Activated naive CD4-positive, alpha-beta T cell treated with anti-CD3 and anti-CD28 coated beads, Interleukin-2, amount 50 U/mL, for 24 hours (primary cell): Measurements from ENCODE around the gene PDGFD.

Experiments
- H3K27ac Mint-ChIP-seq: one replicate; pipeline ENCODE4 v1.8.0; 2021; ENCODE audit warnings: mild to moderate bottlenecking, mixed read lengths
- H3K27me3 Mint-ChIP-seq: one replicate; pipeline ENCODE4 v1.8.0; 2021; ENCODE audit warnings: mixed read lengths
- H3K36me3 Mint-ChIP-seq: one replicate; pipeline ENCODE4 v1.8.0; 2021; ENCODE audit warnings: mixed read lengths
- H3K4me1 Mint-ChIP-seq: one replicate; pipeline ENCODE4 v1.8.0; 2021; ENCODE audit warnings: mixed read lengths
- H3K4me3 Mint-ChIP-seq: one replicate; pipeline ENCODE4 v1.8.0; 2021; ENCODE audit warnings: mild to moderate bottlenecking, mixed read lengths
- H3K9me3 Mint-ChIP-seq: one replicate; pipeline ENCODE4 v1.8.0; 2021; ENCODE audit warnings: mixed read lengths

PDGFD gene

GRCh38 chr11:104122011-104122635 lies 41.8 kb downstream of the PDGFD start:
- Mint-ChIP-seq H3K27ac (no peak overlapping the region), H3K27me3 (no peaks in the 10 kb centered on the region), H3K9me3 (no peaks in the 10 kb centered on the region), H3K4me3 (no peak overlapping the region), H3K36me3 (no peaks in the 10 kb centered on the region), H3K4me1 (no peaks in the 10 kb centered on the region)

GRCh38 chr11:104120493-104121137 lies 43.3 kb downstream of the PDGFD start:
- Mint-ChIP-seq H3K36me3 (no peaks in the 10 kb centered on the region), H3K9me3 (no peaks in the 10 kb centered on the region), H3K27me3 (no peaks in the 10 kb centered on the region), H3K4me1 (no peaks in the 10 kb centered on the region), H3K4me3 (no peak overlapping the region), H3K27ac (no peak overlapping the region)

GRCh38 chr11:104118105-104118744 lies 45.7 kb downstream of the PDGFD start:
- H3K4me1 Mint-ChIP-seq, result no peaks in the 10 kb centered on the region
- H3K27ac Mint-ChIP-seq, result no peak overlapping the region
- H3K36me3 Mint-ChIP-seq, result no peaks in the 10 kb centered on the region
- peaks cover 5% of the 10 kb centered on the region for H3K9me3 Mint-ChIP-seq
- no peak overlapping the region for H3K4me3 Mint-ChIP-seq
- no peaks in the 10 kb centered on the region for H3K27me3 Mint-ChIP-seq

GRCh38 chr11:104113541-104113940 lies 50.4 kb downstream of the PDGFD start:
- Mint-ChIP-seq H3K4me3 (no peak overlapping the region), H3K27me3 (no peaks in the 10 kb centered on the region), H3K27ac (no peak overlapping the region), H3K4me1 (no peaks in the 10 kb centered on the region), H3K9me3 (peaks cover 5% of the 10 kb centered on the region), H3K36me3 (no peaks in the 10 kb centered on the region)

GRCh38 chr11:104106136-104106754 lies 57.7 kb downstream of the PDGFD start:
- no peak overlapping the region for H3K4me3 Mint-ChIP-seq
- H3K4me1 Mint-ChIP-seq, result no peaks in the 10 kb centered on the region
- H3K27ac Mint-ChIP-seq, result no peak overlapping the region
- no peaks in the 10 kb centered on the region for H3K9me3 Mint-ChIP-seq
- H3K27me3 Mint-ChIP-seq, result no peaks in the 10 kb centered on the region
- no peaks in the 10 kb centered on the region for H3K36me3 Mint-ChIP-seq

GRCh38 chr11:104105155-104105554 lies 58.8 kb downstream of the PDGFD start:
- Mint-ChIP-seq H3K27ac (no peak overlapping the region), H3K27me3 (no peaks in the 10 kb centered on the region), H3K4me3 (no peak overlapping the region), H3K4me1 (no peaks in the 10 kb centered on the region), H3K9me3 (no peaks in the 10 kb centered on the region), H3K36me3 (no peaks in the 10 kb centered on the region)

GRCh38 chr11:104104664-104105063 lies 59.3 kb downstream of the PDGFD start:
- H3K36me3 Mint-ChIP-seq, result no peaks in the 10 kb centered on the region
- no peaks in the 10 kb centered on the region for H3K4me1 Mint-ChIP-seq
- no peak overlapping the region for H3K27ac Mint-ChIP-seq
- H3K27me3 Mint-ChIP-seq, result no peaks in the 10 kb centered on the region
- no peak overlapping the region for H3K4me3 Mint-ChIP-seq
- H3K9me3 Mint-ChIP-seq, result no peaks in the 10 kb centered on the region

GRCh38 chr11:104104201-104104600 lies 59.7 kb downstream of the PDGFD start:
- H3K9me3 Mint-ChIP-seq, result no peaks in the 10 kb centered on the region

GRCh38 chr11:104098555-104098954 lies 65.4 kb downstream of the PDGFD start:
- H3K9me3 Mint-ChIP-seq, result no peaks in the 10 kb centered on the region
- no peak overlapping the region for H3K27ac Mint-ChIP-seq
- H3K4me3 Mint-ChIP-seq, result no peak overlapping the region
- H3K4me1 Mint-ChIP-seq, result no peaks in the 10 kb centered on the region
- no peaks in the 10 kb centered on the region for H3K36me3 Mint-ChIP-seq
- H3K27me3 Mint-ChIP-seq, result no peaks in the 10 kb centered on the region

More at GRCh38 chr11:104104201-104104600, 59.7 kb downstream of the PDGFD start:
- no peaks in the 10 kb centered on the region for H3K27me3 Mint-ChIP-seq
- H3K4me3 Mint-ChIP-seq, result no peak overlapping the region
- H3K36me3 Mint-ChIP-seq, result no peaks in the 10 kb centered on the region
- no peak overlapping the region for H3K27ac Mint-ChIP-seq
- no peaks in the 10 kb centered on the region for H3K4me1 Mint-ChIP-seq

GRCh38 chr11:104098132-104098531 lies 65.8 kb downstream of the PDGFD start:
- no peaks in the 10 kb centered on the region for H3K27me3 Mint-ChIP-seq
- no peaks in the 10 kb centered on the region for H3K36me3 Mint-ChIP-seq
- no peak overlapping the region for H3K27ac Mint-ChIP-seq
- H3K4me1 Mint-ChIP-seq, result no peaks in the 10 kb centered on the region
- H3K9me3 Mint-ChIP-seq, result no peaks in the 10 kb centered on the region
- no peak overlapping the region for H3K4me3 Mint-ChIP-seq

GRCh38 chr11:104096900-104097299 lies 67.0 kb downstream of the PDGFD start:
- Mint-ChIP-seq H3K36me3 (no peaks in the 10 kb centered on the region), H3K4me1 (no peaks in the 10 kb centered on the region), H3K27me3 (no peaks in the 10 kb centered on the region)

GRCh38 chr11:104095791-104096190 lies 68.2 kb downstream of the PDGFD start:
- Mint-ChIP-seq H3K4me1 (no peaks in the 10 kb centered on the region), H3K27ac (no peak overlapping the region), H3K27me3 (no peaks in the 10 kb centered on the region), H3K9me3 (no peaks in the 10 kb centered on the region), H3K4me3 (no peak overlapping the region), H3K36me3 (no peaks in the 10 kb centered on the region)

More at GRCh38 chr11:104096900-104097299, 67.0 kb downstream of the PDGFD start:
- H3K4me3 Mint-ChIP-seq, result no peak overlapping the region
- no peaks in the 10 kb centered on the region for H3K9me3 Mint-ChIP-seq
- no peak overlapping the region for H3K27ac Mint-ChIP-seq

GRCh38 chr11:104094576-104094975 lies 69.4 kb downstream of the PDGFD start:
- no peaks in the 10 kb centered on the region for H3K36me3 Mint-ChIP-seq
- no peaks in the 10 kb centered on the region for H3K4me1 Mint-ChIP-seq
- H3K27me3 Mint-ChIP-seq, result no peaks in the 10 kb centered on the region
- no peaks in the 10 kb centered on the region for H3K9me3 Mint-ChIP-seq
- H3K27ac Mint-ChIP-seq, result no peak overlapping the region
- no peak overlapping the region for H3K4me3 Mint-ChIP-seq

GRCh38 chr11:104093426-104094280 lies 70.3 kb downstream of the PDGFD start:
- H3K27ac Mint-ChIP-seq, result no peak overlapping the region
- H3K9me3 Mint-ChIP-seq, result no peaks in the 10 kb centered on the region
- no peaks in the 10 kb centered on the region for H3K4me1 Mint-ChIP-seq
- no peaks in the 10 kb centered on the region for H3K27me3 Mint-ChIP-seq
- no peak overlapping the region for H3K4me3 Mint-ChIP-seq
- H3K36me3 Mint-ChIP-seq, result no peaks in the 10 kb centered on the region

- no peaks in the 10 kb centered on the region for H3K4me1 Mint-ChIP-seq
- H3K4me3 Mint-ChIP-seq, result no peak overlapping the region
- H3K9me3 Mint-ChIP-seq, result no peaks in the 10 kb centered on the region
- H3K27me3 Mint-ChIP-seq, result no peaks in the 10 kb centered on the region
- H3K36me3 Mint-ChIP-seq, result no peaks in the 10 kb centered on the region
- H3K27ac Mint-ChIP-seq, result no peak overlapping the region
Observed at GRCh38 chr11:104092744-104093143, 71.2 kb downstream of the PDGFD start.
